Measurements from ENCODE around the gene AFAP1. TPM values are rescaled to one million over a fixed set of nuclear protein-coding genes. Genes with fewer than 3 reads are reported as not detected.

Gene AFAP1
- total RNA-seq, 1 experiment from 2014 or later: 94.7 TPM

DNA sequence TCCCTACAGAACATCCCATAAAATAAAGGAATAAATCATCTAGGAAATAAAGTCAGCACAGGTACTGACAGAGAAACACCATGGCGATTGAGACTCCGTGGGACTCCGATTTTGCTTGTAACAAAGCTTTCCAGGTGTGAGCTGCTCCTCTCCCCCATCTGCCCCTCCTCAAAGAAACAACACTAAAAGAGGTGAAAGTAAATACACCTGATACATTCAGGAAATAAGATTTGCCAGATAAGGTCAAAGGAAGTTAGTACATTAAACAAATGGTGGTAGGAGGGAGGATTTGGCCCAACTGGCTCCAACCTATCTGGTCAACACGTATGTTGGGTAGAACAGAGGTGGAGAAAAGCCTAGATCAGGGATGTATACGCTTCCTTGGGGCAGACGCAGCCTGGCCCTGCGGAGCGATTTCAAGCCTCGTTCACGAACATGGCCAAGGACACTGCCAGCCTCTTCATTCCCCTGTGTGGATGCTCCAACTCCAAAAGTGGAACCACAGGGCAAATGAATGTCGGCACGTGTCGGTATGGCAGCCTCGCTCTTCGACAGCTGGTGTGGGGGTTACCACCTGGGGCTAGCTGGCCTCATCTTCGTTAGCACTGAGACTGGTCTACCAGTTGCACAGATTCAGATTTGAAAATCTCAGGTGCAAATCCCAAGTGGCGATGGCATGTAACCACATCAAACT lies 162.5 kb downstream of the AFAP1 start:
- no TSS peak for BruUV-seq (replicated peaks)

GRCh38 chr4:7775396-7775795 lies 164.3 kb downstream of the AFAP1 start:
- peak overlapping the region; percentile 94 for H3K27ac ChIP-seq (ENCODE audit: low read length)
- POLR2A ChIA-PET: no interaction called here
- CTCF ChIA-PET: no interaction called here
- intact Hi-C loops (cut with micrococcal nuclease; ENCODE audit: unreplicated experiment) (no loop called here), in situ Hi-C loops (cut with HindIII; ENCODE audit: low pct_unique_long_range_greater_than_20kb, low sequenced_read_pairs) (no loop called here)
- BruUV-seq (replicated peaks): TSS peak; percentile 26
- peaks cover 12% of the 10 kb centered on the region for H3K36me3 ChIP-seq (ENCODE audit: control insufficient read depth, insufficient read depth, low read length)
- no peaks in the 10 kb centered on the region for H3K27me3 ChIP-seq (ENCODE audit: control insufficient read depth, insufficient read depth, low read length)
- no peak overlapping the region for H3K4me3 ChIP-seq (ENCODE audit: low read depth in 2 of 2, low read length in 2 of 2)
- TF ChIP-seq REST (IDR thresholded peaks at IDR 0.05; ENCODE audit: insufficient read depth in 1 of 2, low read depth in 2 of 2, low read length in 1 of 2) (no peak), TCF7L2 (IDR thresholded peaks at IDR 0.05; ENCODE audit: low read depth, low read length) (no peak), SIN3A (IDR thresholded peaks at IDR 0.05; ENCODE audit: borderline replicate concordance, insufficient read depth, low read depth, low read length) (no peak), POLR2AphosphoS5 (IDR thresholded peaks at IDR 0.05; ENCODE audit: low read depth, low read length) (no peak)
- TF ChIP-seq, protein P1, sequence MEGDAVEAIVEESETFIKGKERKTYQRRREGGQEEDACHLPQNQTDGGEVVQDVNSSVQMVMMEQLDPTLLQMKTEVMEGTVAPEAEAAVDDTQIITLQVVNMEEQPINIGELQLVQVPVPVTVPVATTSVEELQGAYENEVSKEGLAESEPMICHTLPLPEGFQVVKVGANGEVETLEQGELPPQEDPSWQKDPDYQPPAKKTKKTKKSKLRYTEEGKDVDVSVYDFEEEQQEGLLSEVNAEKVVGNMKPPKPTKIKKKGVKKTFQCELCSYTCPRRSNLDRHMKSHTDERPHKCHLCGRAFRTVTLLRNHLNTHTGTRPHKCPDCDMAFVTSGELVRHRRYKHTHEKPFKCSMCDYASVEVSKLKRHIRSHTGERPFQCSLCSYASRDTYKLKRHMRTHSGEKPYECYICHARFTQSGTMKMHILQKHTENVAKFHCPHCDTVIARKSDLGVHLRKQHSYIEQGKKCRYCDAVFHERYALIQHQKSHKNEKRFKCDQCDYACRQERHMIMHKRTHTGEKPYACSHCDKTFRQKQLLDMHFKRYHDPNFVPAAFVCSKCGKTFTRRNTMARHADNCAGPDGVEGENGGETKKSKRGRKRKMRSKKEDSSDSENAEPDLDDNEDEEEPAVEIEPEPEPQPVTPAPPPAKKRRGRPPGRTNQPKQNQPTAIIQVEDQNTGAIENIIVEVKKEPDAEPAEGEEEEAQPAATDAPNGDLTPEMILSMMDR (IDR thresholded peaks at IDR 0.05): no peak
- DNase-seq (ENCODE audit: low read depth, low spot score) (no peak), ATAC-seq (no peak)
- no peaks in the 10 kb centered on the region for H3K9me3 ChIP-seq (ENCODE audit: control insufficient read depth, insufficient read depth, low read depth, low read length)
- H3K4me1 ChIP-seq (ENCODE audit: control insufficient read depth, insufficient read depth, low read length): peaks cover 73% of the 10 kb centered on the region

More for the DNA sequence above, 162.5 kb downstream of the AFAP1 start:
- Histone ChIP-seq H3K27me3 (ENCODE audit: control insufficient read depth, insufficient read depth, low read length) (no peaks in the 10 kb centered on the region), H3K4me1 (ENCODE audit: control insufficient read depth, insufficient read depth, low read length) (peaks cover 56% of the 10 kb centered on the region), H3K36me3 (ENCODE audit: control insufficient read depth, insufficient read depth, low read length) (peaks cover 13% of the 10 kb centered on the region), H3K9me3 (ENCODE audit: control insufficient read depth, insufficient read depth, low read depth, low read length) (no peaks in the 10 kb centered on the region), H3K27ac (ENCODE audit: low read length) (peak overlapping the region; percentile 44), H3K4me3 (ENCODE audit: low read depth in 2 of 2, low read length in 2 of 2) (no peak overlapping the region)
- no peak for ATAC-seq
- no peak for TF ChIP-seq TCF7L2 (IDR thresholded peaks at IDR 0.05; ENCODE audit: low read depth, low read length)
- ChIA-PET POLR2A (no interaction called here), CTCF (interaction anchor here (0.9 kb wide), 1 partner anchor 28 kb away, joined by 4 read pairs; no protein-coding TSS in a partner anchor)
- in situ Hi-C loops (cut with HindIII; ENCODE audit: low pct_unique_long_range_greater_than_20kb, low sequenced_read_pairs): no loop called here
- intact Hi-C loops (cut with micrococcal nuclease; ENCODE audit: unreplicated experiment): no loop called here
- DNase-seq (ENCODE audit: low read depth, low spot score): no peak
